Hematopoietic multipotent progenitor cell treated with erythropoietin and hydrocortisone succinate and interleukin-3 and kit ligand, for 6 days (in vitro differentiated cells): ENCODE data around the gene DKKL1.

Source experiments
- DNase-seq: peaks from one replicate; pipeline ENCODE4 v3.0.0-alpha.2; 2015

DKKL1 gene

DNA sequence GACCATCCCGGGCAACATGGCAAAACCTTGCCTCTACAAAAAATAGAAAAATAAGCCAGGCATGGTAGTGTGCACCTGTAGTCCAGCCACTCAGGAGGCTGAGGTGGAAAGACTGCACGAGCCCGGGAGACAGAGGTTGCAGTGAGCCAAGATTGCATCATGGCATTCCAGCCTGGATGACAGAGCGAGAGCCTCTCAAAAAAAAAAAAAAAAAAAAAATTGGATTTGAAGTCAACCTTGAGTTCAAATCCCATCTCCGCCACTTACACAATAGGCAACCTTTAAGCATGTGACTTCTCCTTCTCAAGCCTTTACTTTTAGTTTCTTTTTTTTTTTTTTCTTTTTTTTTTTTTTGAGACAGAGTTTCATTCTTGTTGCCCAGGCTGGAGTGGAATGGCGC lies 36.4 kb downstream of the DKKL1 start:
- no peak for DNase-seq

DNA sequence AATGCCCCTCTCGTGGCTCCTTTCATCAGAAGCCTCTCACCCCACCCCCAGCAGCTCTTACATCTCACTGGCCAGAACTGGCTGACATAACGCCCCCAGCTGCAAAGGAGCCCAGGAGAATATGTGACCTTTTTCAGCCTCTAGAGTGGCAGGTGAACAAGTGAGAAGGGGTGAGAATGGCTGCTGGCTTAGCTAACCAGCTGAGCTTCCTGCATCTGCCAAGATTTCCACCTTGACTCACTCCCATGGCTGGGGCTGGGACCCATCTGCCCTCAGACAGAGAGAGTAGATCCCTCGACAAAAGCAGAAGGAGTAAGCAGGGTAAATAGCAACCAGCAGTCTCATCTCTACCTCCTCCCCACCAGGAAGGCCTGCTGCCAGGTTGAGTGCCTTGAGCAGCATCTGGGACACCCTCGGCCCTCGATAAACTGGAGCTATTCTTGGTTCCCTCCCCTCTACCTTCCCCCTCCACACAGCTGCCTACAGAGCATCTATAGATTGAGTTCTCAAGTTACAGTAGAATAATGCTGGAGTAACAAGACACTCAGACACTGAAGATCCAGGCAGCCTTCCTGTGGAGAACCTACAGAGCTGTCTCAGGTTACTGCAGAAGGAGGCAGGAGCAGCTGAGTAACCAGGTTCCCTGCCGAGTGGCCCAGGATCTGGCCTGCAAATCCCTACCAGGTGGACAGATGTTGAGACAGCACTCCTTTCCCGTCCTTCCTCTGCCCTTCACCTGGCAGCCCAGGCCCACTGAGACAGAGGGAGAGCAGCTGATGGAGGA lies 39.9 kb downstream of the DKKL1 start:
- DNase-seq = no peak

GRCh38 chr19:49407079-49407478 lies 43.4 kb downstream of the DKKL1 start:
- DNase-seq = no peak

DNA sequence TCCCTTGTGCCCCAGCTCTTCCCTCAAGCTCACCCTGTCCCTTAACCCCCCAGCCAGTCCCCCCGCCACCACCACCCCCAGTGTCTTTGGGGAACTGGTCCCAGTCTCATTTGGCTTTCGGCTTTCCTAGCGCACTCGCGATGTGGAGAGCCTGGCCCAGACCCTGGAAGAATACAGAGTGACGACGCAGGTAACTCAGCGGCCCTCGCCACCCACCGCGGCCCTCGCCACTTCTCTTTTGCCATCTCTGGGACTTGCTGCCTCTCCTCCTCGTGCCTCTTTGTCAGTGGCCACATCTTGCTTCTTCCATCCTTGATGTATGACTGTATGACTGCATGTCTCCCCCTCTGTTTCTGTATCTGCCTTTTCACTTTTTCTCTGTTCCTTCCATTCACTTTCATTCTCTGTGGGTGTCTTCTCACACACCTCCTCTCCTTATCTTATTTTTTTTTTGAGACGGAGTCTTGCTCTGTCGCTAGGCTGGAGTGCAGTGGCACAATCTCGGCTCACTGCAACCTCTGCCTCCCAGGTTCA lies 43.9 kb downstream of the DKKL1 start:
- DNase-seq = no peak

DNA sequence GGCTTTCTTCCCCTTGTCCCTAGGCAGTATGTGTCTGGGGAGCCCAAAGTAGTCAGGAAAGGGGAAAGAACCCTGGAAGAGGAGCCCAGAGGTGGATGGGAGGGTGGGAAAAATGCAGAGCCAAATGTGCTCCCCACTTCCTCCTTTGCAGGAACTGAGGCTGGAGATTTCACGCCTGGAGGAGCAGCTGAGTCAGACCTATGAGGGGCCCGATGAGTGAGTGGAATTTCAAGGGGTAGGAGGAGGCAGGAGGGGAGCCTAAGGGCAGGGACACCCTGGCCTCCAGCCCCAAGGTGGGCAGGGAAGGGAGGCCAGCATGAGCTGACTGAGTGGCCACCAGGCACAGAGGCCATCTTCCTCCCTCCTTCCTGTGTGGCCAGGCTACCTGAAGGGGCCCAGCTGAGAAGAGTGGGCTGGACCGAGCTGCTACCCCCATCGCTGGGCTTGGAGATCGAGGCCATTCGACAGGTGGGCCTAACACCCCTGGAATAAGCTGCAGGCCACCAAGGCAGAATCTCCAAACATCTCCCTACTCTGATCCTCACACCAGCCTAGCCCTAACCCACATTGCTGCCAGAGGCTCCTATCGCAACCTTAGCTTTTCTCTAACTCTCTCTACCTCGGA lies 45.3 kb downstream of the DKKL1 start:
- DNase-seq = no peak

GRCh38 chr19:49409441-49410029 lies 45.9 kb downstream of the DKKL1 start:
- DNase-seq = peak; percentile 60

DNA sequence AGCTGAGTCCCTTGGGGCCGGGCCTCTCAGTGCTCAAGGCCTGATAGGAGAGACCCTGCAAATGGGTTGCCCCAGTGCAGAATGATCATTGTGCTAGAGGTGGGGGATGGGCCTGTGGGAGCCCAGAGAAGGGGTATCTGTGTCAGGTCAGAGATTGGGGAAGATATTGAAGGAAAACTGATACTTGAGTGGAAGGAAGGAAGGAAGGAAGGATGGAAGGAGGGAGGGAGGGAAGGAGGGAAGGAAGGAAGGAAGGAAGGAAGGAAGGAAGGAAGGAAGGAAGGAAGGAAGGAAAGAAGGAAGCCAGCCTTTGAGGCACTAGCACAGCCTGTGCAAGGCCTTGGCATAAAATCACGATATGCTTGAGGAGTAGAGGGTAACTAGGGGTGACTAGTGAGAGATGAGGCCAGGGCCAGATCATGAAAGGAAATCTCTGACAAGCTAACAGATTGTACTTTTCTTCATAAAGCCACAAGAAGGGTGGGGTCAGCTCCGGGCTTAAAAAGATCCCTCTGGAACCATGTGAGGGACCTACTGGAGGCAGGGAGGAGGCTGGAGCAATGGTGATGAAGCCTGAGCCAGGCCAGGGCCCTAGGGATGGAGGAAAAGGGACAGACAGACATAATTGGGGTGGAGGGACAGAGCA lies 48.1 kb downstream of the DKKL1 start:
- DNase-seq = no peak

GRCh38 chr19:49413348-49413747 lies 49.7 kb downstream of the DKKL1 start:
- no peak for DNase-seq

GRCh38 chr19:49414256-49414655 lies 50.6 kb downstream of the DKKL1 start:
- no peak for DNase-seq

- DNase-seq = no peak
Observed at GRCh38 chr19:49415102-49415809, 51.6 kb downstream of the DKKL1 start.

GRCh38 chr19:49415810-49416200 lies 52.1 kb downstream of the DKKL1 start:
- DNase-seq = no peak

- no peak for DNase-seq
Observed at GRCh38 chr19:49417088-49417487, 53.4 kb downstream of the DKKL1 start.

GRCh38 chr19:49418511-49418910 lies 54.8 kb downstream of the DKKL1 start:
- DNase-seq = no peak

DNA sequence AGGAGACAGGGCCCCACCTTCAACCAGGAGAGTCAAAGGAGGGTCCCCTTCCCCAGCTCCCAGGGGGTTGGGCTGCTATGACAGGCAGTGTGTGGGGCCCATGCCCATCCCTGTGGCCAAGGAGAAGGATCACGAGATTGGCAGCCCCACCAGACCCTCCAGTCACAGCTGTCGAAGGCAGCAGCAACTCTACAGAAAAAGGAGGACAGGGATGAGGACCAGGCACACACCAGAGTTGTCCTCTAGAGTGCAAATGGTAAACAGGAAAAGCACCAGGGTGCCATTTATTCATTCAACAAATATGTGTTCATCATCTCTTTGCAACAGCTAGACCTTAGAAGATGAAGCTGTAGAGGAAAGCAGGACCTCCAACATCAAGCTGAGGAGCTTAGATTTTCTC lies 55.5 kb downstream of the DKKL1 start:
- DNase-seq = no peak

GRCh38 chr19:49420227-49420626 lies 56.5 kb downstream of the DKKL1 start:
- no peak for DNase-seq

GRCh38 chr19:49421039-49421877 lies 57.6 kb downstream of the DKKL1 start:
- DNase-seq = peak; percentile 81

- DNase-seq = no peak
Observed at GRCh38 chr19:49421878-49422202, 58.2 kb downstream of the DKKL1 start.

- peak; percentile 60 for DNase-seq
Observed at GRCh38 chr19:49422407-49423070, 58.9 kb downstream of the DKKL1 start.

DNA sequence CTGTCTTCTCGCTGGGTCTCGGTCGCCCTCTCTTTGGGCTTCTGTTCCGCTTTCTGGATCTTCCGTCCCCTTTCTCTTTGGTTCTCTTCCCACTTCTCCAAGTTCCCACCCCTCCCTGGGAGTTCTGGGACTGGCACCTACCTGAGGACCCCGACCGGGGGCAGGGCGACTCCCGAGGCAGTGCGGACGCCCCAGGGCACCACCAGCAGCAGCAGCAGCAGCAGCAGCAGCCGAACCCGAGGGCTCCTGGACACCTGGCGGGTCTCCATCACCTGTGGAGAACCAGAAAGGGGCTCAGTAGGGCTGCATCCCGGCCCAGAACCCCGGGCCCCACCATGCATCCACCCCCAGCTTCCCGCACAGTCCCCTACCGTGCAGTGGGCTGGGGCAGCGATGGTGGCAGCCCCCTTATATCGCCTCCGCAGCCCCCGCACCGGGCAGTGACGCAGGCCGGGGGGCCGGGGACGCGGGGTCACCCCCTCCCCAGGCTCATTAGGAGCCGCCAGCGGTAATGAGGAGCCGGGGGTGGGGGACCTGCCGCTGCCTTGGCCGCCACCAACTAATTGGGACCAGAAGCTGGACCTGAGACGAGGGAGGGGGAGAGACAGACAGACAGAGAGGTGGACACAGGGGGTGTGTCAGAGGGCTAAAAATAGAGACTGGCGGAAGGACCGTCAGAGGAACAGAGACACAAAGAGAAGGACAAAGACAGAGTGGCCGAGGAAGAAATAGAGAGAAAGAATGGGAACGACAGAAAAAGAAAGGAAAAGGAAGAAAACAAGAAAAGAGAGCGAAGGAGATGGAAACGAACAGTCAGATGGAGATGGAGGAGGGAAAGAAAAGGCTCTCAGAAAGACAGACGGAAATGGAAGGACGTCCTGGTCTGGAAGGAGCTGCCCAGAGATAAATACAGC lies 59.7 kb downstream of the DKKL1 start, which contains the start of gene PTH2:
PTH2 (minus strand) TSS at position 371 of the 914 bp plus-strand sequence; CDS start at position 269, 102 bp downstream.
- DNase-seq = no peak

GRCh38 chr19:49423985-49424303 lies 60.3 kb downstream of the DKKL1 start:
- no peak for DNase-seq
